Hematopoietic multipotent progenitor cell treated with erythropoietin and hydrocortisone succinate and interleukin-3 and kit ligand, for 4 days (in vitro differentiated cells): ENCODE measurements around the gene SLC49A4.
"Not testable (repeated sequence)": the region's sequence is repeated elsewhere in the genome, so short reads cannot be mapped to it uniquely, and the experiment has no call there.

Source experiments
- DNase-seq: peaks from one replicate; pipeline ENCODE4 v3.0.0-alpha.2; 2015

Gene SLC49A4, protein sequence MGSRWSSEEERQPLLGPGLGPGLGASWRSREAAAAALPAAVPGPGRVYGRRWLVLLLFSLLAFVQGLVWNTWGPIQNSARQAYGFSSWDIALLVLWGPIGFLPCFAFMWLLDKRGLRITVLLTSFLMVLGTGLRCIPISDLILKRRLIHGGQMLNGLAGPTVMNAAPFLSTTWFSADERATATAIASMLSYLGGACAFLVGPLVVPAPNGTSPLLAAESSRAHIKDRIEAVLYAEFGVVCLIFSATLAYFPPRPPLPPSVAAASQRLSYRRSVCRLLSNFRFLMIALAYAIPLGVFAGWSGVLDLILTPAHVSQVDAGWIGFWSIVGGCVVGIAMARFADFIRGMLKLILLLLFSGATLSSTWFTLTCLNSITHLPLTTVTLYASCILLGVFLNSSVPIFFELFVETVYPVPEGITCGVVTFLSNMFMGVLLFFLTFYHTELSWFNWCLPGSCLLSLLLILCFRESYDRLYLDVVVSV

DNA sequence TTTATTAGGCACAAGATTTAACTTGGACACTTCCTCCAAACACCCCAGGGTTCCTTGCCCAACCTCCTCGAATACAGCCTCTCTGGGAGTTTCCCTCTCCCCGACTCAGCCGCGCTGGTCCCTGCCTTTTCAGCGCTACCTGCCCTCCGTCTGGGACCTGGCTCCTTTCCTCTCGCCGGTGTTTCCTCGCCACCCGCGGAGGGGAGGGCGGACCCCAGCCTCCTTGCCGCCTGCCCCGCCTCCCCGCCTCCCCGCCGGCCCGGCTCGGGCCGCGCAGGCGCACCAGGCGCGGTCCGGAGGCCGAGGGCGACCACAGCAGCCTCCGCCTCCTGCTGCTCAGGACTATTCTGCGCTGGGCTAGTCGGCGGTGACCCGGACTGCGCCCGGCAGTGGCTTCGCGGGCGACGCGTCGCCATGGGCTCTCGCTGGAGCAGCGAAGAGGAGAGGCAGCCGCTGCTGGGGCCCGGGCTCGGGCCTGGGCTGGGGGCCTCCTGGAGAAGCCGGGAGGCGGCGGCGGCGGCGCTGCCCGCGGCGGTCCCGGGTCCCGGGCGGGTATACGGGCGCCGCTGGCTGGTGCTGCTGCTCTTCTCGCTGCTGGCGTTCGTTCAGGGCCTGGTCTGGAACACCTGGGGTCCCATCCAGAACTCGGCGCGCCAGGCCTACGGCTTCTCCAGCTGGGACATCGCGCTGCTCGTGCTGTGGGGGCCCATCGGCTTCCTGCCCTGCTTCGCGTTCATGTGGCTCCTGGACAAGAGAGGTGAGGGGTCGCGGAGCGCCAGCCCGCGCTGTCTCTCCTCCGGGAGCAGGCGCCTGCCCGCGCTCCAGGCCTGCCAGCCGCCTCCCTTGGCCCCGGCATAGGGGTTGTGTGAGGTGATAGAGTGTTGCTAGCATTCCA lies at the start of gene SLC49A4:
TSS of gene SLC49A4 (plus strand) at position 291 of the 895 bp plus-strand sequence. CDS start at position 415, 124 bp downstream.
- peak; percentile 81 for DNase-seq

DNA sequence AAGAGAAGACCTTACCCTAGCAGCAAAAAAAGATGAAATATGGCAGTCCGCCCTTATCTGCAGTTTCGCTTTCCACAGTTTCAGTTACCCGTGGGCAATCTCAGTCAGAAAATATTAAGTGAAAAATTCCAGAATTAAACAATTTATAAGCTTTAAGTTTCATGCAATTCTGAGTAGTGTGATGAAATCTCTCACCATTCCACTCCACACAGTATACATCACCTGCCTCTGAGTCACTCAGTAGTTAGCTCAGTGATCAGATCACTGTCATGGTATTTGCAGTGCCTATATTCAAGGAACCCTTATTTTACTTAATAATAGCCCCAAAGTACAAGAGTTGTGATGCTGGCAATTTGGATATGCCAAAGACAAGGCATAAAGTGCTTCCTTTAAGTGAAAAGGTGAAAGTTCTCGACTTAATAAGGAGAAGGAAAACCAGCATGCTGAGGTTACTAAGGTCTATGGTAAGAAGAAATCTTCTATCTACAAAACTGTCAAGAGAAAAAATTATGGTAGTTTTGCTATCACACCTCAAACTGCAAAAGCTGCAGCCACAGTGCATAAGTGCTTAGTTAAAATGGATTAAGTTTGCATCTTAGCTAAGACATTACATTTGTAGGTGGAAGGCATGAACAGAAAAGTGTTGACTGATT lies 49.4 kb upstream of the SLC49A4 start:
- DNase-seq, result no peak

DNA sequence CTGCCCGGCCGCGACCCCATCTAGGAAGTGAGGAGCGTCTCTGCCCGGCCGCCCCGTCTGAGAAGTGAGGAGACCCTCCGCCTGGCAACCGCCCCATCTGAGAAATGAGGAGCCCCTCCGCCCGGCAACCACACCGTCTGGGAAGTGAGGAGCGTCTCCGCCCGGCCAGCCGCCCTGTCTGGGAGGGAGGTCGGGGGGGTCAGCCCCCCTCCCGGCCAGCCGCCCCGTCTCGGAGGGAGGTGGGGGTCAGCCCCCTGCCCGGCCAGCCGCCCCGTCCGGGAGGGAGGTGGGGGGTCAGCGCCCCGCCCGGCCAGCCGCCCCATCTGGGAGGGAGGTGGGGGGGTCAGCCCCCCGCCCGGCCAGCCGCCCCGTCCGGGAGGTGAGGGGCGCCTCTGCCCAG lies 47.6 kb upstream of the SLC49A4 start:
- not testable (repeated sequence) for DNase-seq

DNA sequence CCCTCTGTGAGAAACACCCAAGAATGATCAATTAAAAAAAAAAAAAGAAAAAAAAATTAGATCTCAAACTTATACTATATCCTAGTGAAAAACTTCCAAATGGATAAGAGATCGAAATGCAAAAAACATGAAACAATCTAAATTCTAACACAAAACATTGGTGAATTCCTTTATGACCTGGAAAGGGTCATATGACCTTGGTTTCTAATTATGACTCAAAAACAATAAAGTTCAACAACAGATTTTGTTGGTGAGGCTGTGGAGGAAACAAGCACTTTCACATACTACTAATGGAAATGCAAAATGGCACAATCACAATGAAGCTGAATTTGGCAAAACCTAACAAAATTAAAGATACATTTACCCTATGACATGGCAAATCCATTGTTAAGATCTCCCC lies 46.5 kb upstream of the SLC49A4 start:
- DNase-seq, result no peak

DNA sequence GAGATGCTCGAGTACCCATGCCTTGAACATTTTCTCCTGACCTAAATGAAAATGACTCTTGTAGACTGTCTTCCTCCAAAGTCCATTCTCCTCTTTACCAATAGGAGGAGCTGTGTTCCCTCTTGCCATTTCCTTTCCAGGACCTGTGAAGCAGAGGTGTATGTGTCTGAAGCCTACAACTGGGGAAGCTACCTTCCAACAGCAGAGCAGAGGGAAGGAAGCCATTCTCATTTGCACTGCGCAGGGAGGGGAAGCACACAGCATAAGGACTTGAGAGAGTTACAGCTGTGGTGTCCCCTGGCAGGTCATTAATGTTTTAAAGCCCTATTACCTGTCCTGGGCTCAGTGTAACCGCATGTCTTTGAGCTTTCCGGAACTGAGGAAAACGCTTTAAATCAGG lies 39.9 kb upstream of the SLC49A4 start:
- peak; percentile 72 for DNase-seq

DNA sequence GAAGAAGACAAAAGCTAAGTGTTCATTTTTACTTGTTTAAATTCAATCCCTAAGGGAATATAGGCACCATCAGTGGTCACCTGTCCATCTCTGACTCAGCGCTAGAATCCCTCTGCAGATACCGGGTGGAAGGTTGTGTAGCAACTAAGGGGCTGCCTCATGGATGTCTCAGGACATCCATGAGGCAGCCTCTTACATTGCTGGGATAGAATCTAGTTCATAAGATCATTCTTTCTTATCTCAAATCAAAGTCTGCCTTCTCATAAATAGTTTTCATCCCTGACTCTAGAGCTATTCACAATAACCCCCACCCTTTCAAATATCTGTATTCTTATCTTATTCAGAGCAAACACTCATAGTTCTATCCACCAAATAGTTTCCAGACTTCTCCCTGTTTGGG lies 39.4 kb upstream of the SLC49A4 start:
- no peak for DNase-seq

DNA sequence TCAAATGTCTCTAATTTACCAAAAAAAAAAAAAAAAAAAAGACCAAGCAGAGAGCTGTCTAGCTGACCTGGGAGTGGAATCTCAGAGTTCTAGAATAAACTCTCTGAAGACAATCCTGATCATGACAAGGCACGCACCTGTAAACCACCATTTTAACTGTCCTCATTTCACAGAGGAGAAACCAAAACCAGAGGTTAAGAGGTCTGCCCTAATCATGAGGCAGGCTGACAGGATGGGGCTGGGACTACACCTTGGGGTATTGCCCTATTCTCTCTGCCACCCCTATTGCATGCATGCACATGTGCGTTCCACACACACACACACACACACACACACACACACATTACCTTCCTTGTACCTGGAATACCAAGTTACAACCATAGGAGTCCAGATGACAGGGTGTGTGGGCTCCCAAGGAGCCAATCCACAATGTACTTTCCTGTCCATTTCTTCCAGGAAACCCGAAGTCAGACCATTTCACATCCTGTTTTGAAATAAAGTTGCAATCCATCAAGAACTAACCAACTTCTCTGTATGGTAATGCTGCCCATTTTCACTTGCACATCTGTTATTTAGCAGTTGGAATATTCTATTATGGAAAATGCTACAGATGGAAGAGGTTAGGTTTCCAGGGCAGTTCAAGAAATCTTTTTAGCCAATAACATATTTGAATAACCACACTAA lies 35.9 kb upstream of the SLC49A4 start:
- peak; percentile 53 for DNase-seq

DNA sequence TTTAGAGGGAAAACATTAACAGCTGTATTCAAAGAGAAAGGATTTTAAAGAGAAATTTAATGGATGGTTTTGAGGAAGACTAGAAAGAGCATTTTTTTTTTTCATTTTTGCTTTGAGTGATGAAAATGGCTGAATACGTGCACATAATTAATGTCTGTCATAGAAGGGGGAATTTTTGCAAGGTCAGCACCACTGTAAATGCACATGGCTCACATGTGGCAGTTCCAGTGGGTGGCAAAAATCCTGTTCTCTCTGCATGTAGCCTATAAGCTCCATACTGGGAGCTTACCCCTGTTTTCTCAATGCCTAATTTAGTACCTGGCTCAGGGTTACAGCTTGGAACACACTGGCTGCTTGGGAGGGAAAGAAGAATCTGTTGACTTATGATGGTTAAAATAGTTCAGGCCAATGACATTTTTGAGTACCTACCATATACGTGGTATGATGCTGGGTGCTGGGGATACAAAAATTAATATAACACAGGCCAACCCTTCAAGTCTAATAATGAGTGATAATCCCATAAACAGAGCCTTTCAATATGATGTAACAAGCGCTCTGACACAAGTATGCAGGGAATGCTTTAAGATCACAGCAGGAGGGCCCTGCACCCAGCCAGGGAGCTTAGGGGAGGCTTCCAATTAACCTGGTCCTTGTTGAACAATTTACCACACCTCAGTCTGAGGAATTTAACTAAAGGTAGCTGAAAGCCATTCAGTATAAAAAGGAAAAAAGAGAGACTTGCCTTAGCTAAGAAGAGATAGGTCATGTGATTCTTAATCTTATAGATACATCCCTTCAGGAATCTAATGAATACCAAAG lies 34.2 kb upstream of the SLC49A4 start:
- DNase-seq, result no peak

DNA sequence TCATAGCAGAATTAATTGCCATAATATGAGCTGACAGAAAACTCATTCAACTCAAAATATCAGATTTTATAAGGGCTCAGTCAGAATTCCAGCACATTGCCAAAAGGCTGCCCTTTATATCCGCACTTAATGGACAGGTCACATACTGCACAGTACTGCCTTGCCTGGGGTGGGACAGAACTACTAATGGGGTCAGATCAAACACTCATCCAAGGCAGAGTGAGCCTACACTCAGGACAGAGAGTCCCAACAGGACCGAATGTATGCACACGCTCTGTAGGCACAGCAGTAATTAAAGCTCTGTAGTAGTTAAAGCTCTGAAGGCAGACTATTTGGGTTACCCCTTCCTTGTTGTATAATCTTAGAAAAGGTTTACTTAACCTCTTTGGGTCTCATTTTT lies 28.4 kb upstream of the SLC49A4 start:
- no peak for DNase-seq

DNA sequence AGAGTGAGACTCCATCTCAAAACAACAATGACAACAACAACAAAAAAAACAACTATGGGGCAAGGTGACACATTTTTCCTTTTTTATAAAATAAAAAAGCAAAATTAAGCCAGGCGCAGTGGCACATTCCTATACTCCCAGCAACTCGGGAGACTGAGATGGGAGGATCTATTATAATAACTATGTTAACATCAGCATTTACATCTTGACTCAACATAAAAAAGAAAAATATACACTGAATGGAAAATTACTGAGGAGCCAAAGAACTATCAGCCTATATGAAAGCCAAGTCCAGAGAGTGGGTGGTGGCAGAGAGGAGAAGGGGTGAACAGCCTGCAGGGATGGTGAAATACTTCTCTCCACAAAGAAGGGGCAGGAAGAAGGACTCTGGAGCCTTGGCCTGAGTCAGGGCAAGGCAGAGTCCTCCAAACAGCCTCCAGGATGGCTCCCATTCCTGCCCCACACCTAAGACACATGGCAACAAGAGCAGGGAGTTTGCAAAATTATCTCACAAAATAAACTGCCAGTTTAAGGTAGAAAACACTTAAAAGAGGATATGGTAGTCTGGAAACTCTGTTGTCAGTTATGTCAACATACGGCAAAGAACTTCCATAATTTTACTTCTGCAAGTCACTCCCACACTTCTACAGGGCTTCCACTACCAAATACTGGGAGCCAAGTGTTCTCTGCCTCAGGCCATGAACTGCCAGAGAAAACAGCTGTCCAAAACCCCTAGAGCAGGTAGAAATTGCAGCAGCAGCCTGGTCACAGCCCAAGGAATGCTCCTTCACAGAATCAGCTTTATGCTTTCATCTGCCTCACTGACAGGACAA lies 27.1 kb upstream of the SLC49A4 start:
- peak; percentile 44 for DNase-seq

DNA sequence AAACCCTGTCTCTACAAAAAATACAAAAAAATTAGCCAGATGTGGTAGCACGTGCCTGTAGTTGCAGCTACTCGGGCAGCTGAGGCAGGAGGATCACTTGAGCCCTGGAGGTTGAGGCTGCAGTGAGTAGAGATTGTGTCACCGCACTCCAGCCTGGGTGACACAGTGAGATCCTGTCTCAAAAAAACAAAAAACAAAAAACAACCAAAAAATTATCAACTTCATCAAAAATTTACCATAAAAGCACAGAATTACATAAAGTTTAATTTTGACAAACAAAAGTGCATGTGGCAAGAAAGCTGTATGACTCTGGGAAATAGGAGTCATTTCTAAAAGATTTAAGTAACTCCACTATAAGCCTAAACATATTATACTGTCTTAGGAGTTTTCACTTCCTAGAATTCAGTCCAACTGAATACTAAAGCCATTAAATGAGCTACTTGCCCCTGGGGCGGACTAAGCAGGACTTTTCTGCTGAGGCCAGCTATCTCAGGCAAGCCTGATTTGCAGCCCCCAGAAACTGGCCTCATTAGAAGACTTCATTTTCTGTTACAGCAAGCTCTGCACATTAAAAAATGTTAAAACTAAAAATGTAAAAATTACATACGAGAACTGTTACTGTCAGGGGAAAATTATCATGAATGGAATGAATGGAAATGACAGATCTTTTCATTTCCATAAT lies 24.2 kb upstream of the SLC49A4 start:
- no peak for DNase-seq

DNA sequence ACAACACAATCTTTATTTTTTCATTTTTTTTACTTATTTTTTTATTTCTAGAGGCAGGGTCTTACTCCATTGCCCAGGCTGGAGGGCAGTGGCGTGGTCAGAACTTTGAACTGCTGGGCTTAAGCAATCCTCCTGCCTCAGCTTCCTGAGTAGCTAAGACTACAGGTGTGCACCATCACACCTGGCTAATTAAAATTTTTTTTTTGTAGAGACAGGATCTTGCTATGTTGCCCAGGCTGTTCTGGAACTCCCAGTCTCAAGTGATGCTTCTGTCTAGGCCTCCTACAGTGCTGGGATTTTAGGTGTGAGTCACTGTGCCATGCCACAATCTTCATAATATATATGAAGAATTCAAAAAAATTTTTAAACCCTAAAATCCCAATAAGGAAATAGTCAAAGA lies 22.0 kb upstream of the SLC49A4 start:
- DNase-seq, result no peak

DNA sequence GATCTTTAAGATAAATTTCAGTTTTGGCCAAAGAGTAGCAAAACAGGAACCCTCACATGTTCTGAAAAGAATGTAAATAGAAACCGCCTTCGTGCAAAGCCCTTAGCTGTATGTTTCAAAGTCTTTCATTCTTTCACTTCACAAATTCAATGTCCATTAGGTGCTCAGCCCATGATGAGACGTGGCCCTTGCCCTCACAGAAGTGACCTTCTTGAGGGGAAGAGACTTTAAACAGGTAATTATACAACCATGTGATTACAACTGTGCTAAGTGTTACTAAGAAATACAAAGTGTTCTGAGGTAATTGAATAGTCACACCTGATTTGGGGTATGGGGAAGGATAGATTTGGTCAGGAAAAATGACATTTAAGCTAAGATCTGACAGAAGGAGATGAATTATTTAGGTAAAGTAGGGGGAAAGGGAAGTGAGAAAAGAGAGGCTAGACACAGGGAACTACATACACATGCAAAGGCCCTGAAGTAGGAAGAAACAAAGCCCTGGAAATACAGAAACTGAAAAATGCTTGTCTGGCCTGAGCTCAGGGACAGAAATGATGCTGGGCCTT lies 20.8 kb upstream of the SLC49A4 start:
- DNase-seq, result no peak

DNA sequence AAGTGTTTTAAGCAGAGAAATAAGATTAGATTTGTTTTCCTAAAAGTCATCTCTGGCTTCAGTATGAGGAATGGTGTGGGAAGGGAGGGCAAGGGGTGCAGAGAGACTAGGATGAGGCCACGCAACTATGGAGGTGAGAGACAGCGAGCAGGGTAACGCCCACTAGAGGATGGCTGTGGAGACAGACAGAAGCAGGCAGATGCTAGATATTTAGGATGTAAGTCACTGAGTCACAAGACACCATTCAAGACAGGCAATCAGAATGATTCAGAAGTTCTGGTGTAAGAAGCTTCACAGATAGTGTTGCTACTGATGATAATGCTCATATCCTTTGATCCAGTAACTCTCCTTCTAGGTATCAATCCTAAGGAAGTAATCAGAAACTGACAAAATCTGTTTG lies 20.3 kb upstream of the SLC49A4 start:
- peak; percentile 38 for DNase-seq

DNA sequence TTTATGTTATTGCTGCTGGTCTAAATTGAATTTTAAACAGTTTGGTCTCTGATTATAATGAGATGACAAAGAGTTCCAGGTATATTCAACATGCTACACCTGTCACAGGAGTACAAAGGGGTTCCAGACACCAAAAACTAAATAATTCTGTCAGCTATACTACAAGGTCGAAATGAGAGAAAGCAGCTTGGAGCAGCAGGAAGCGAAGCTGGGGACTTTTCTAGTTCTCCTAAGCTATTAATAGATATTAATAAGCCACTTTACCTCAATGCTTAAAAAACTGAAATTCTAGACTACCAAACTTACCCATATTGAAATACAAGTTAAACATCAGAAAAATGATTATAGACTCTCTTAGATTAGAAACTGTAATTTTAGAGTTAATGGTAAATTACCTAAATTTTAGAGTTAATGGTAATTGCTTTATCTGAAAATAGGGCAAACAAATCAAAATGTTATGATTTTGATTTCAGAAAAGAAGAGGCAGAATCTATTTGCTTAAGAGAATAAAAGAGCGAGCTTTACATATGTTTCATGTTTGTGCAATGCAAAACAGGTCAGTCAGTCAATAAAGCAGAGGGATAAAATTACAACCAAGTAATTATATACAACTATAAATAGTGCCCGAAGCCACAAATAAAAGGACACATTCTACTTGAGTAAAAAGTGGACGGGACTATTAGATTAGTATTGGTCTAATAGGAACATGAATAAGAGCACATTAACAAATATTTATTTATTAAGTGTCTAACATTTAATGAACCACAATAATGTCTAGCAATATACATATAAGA lies 18.0 kb upstream of the SLC49A4 start:
- no peak for DNase-seq

DNA sequence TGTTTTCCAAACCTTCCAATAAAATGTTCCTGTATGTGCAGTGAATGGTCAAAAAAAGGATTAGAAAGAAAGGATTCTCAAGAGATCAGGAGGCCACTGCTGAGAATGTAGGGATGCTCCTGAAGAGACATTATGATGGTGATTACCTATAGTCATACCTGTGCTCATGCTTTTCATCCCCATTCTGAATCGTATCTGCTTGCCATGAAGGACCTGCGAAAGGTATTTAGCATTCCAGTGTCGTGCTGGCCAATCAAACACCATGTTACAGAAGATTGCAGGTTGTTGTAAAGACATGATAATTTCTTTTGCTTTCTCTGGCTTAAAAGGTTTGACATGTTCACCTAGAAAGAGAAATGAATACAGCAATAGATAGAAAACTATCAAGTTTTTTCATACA lies 17.3 kb upstream of the SLC49A4 start:
- no peak for DNase-seq

DNA sequence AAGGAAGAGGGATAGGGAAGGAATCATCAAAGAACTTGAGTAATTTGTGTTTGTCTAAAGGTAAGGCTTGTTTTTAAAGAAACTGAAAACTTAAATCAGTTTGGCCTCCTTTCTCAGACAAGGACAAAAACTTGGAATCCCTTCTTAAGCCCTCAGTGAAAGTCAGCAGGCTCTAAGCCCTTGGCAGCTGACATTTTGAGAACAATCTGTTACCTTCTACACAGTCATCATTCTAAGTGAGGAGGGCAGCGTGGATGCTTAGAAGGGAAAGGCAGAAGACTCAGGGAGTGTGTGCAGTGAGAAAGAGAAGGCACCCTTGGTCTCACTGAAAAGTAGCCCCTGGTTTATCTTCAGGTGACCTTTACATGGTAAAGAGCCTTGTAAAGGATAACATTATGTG lies 12.1 kb upstream of the SLC49A4 start:
- DNase-seq, result no peak

DNA sequence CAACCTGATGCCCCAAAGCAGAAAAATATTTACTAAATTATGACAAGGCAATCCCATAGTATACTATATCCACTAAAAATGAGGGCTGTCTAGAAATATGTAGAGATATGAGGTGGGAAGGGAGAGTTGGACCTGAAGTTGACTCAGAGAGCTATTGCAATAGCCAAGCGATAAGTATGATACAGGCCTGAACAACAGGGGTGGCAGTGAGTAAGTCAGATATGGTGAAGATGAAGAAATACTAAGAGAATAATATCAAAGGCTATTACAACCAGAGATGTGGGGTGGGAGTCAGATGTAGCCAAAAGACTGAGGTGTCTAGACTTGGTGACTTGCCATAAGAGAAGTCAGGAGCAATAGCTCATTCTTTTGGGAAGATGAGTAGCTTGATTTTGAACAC lies 10.4 kb upstream of the SLC49A4 start:
- no peak for DNase-seq

DNA sequence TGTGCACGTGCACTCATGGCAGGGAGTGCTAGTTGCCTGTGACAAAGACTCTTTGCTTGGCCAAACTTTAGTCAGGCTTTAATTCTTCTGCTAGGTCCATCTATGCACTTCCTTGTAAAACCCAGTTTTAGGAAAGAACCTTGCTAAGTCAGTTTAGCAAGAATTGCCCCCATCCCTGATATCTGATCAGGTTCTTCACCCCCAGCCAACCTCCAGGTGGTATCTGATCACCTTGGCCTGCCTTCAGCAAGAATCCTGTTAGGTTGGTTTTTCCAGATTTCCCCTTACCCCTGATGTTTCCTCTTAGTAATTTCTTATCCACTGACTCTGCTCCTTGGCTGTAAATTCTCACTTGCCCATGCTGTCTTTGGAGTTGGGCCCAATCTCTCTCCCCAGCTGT lies 9.6 kb upstream of the SLC49A4 start:
- no peak for DNase-seq
